ENCODE data around the gene LRRC4B. TPM values are rescaled to one million over a fixed set of nuclear protein-coding genes. Genes with fewer than 3 reads are reported as not detected.

LRRC4B gene
- total RNA-seq, 1 experiment from 2014 or later, result 3.8 TPM

DNA sequence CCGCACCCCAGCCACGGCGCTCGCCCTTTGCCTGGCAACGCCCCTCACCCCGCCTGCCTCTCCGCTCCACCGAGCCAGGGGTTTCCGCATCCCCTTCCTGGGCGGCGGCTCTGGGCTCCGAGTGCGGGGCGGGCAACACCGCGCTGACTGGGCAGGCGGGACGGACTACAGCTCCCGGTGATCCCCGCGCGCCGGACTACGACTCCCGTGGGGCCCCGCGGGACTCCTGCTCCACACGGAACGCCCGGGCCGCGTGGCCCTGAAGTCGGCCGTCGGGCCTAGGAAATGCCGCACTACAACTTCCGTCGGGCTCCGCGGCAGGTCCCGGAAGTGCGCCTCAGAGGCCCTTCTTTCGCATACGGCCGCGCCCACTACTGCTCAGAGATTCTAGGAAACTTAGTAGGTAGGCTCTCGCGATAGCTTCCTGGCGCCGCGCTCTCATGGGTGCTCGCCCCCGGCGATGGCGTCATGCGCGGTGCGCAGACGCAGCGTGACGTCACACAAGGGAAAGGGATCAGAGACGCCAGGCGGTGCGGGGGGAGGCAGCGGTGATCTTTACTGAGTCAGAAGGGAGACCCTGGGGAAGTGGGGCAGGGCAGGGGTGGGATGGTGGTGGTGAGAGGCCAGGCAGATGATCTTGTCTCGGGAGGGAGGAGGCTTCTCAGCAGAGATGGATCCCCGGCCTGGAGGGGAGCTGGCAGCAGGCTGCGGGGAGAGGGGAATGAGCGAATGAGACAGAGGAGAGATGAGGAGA lies 57.0 kb downstream of the LRRC4B start, which contains the start of gene JOSD2:
Gene JOSD2, minus strand, starts transcription at position 123 of the 754 bp plus-strand sequence. CDS start 760 bp downstream, outside the sequence.
- Histone ChIP-seq H4K91ac (ENCODE audit: insufficient read length, low read depth, low read length) (no peak within 1 kb of the TSS), H2BK15ac (ENCODE audit: low read depth, low read length) (no peak within 1 kb of the TSS), H3K4me1 (ENCODE audit: insufficient read depth, low read length) (no peaks in the 10 kb centered on the region), H3K18ac (ENCODE audit: insufficient read length, low read depth, low read length) (peak within 1 kb of the TSS; percentile 78), H2BK12ac (ENCODE audit: insufficient read length, low read depth, low read length) (no peak within 1 kb of the TSS), H3K23ac (ENCODE audit: insufficient read length, low read depth, low read length) (no peak within 1 kb of the TSS), H3K23me2 (ENCODE audit: insufficient read length, low read depth, low read length, poor library complexity, severe bottlenecking) (no peaks in the 10 kb centered on the region), H3K27me3 (ENCODE audit: insufficient read depth, low read length) (peaks cover 2% of the 10 kb centered on the region; the same call in 1 of the 2 replicates), H3T11ph (ENCODE audit: low read length) (no peak within 1 kb of the TSS), H2AK5ac (ENCODE audit: insufficient read length, low read length) (no peak within 1 kb of the TSS), H3K9me3 (ENCODE audit: control insufficient read depth, low read depth, low read length) (no peaks in the 10 kb centered on the region), H3K4me2 (ENCODE audit: insufficient read depth, insufficient read length, low read length) (peak within 1 kb of the TSS; percentile 57), H3K14ac (ENCODE audit: insufficient read depth, low read length) (peak within 1 kb of the TSS; percentile 51; the same call in 1 of the 2 replicates), H3K79me1 (ENCODE audit: insufficient read depth, low read depth, low read length, poor library complexity, severe bottlenecking) (no peaks in the 10 kb centered on the region), H3K9ac (ENCODE audit: extremely low read depth, insufficient read length, low read length) (peak within 1 kb of the TSS; percentile 13), H4K20me1 (ENCODE audit: control insufficient read depth, insufficient read depth, insufficient read length) (no peaks in the 10 kb centered on the region), H3K56ac (ENCODE audit: insufficient read length, low read depth, low read length) (no peak within 1 kb of the TSS), H2BK5ac (ENCODE audit: insufficient read length, low read length) (no peak within 1 kb of the TSS), H4K5ac (ENCODE audit: insufficient read length, low read depth, low read length) (no peak within 1 kb of the TSS), H4K8ac (replicated peaks; ENCODE audit: insufficient read length, low read depth, low read length) (no peak within 1 kb of the TSS), H2BK20ac (ENCODE audit: low read depth, low read length, poor library complexity, severe bottlenecking) (no peak within 1 kb of the TSS), H2BK120ac (ENCODE audit: low read depth, low read length, poor library complexity, severe bottlenecking) (no peak within 1 kb of the TSS), H2AFZ (ENCODE audit: low read length) (no peak within 1 kb of the TSS), H3K79me2 (ENCODE audit: insufficient read depth, low read length) (no peaks in the 10 kb centered on the region), H3K4ac (ENCODE audit: low read depth, low read length) (no peak within 1 kb of the TSS), H3K27ac (ENCODE audit: insufficient read length, low read depth, low read length) (no peak within 1 kb of the TSS)
- Mint-ChIP-seq H3K9me3 (no peaks in the 10 kb centered on the region; a peak in 1 of 5 replicates), H3K27ac (peak within 1 kb of the TSS; percentile 88 to 98 (median 89); a peak in 5 of 7 replicates), H3K4me1 (peaks cover 7 to 27% of the 10 kb centered on the region in 2 experiments), H3K4me3 (peak within 1 kb of the TSS; percentile 81 to 87), H3K36me3 (ENCODE audit: insufficient read depth in 1 of 3, low read depth in 3 of 3) (no peaks in the 10 kb centered on the region; a peak in 1 of 7 replicates), H3K27me3 (ENCODE audit: low read depth) (peaks cover 54% of the 10 kb centered on the region)
- TF ChIP-seq, protein P1, sequence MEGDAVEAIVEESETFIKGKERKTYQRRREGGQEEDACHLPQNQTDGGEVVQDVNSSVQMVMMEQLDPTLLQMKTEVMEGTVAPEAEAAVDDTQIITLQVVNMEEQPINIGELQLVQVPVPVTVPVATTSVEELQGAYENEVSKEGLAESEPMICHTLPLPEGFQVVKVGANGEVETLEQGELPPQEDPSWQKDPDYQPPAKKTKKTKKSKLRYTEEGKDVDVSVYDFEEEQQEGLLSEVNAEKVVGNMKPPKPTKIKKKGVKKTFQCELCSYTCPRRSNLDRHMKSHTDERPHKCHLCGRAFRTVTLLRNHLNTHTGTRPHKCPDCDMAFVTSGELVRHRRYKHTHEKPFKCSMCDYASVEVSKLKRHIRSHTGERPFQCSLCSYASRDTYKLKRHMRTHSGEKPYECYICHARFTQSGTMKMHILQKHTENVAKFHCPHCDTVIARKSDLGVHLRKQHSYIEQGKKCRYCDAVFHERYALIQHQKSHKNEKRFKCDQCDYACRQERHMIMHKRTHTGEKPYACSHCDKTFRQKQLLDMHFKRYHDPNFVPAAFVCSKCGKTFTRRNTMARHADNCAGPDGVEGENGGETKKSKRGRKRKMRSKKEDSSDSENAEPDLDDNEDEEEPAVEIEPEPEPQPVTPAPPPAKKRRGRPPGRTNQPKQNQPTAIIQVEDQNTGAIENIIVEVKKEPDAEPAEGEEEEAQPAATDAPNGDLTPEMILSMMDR (conservative IDR thresholded peaks at IDR 0.05), result no peak
- no CpG with 5 or more reads among the region's 69 CpGs for WGBS (ENCODE audit: extremely low coverage, insufficient read length, low lambda C conversion rate)
- DNase-seq, result peak; percentile 98
